ENCODE data around the gene MAPKAP1.

Gene MAPKAP1

GRCh38 chr9:125484350-125485282 lies 222.4 kb downstream of the MAPKAP1 start:
- no peak for DNase-seq (ENCODE audit: low read depth in 2 of 2)

GRCh38 chr9:125483697-125484096 lies 223.3 kb downstream of the MAPKAP1 start:
- DNase-seq (ENCODE audit: low read depth in 2 of 2): no peak

- DNase-seq (ENCODE audit: low read depth in 2 of 2): no peak
Measured at GRCh38 chr9:125479846-125480615, 227.0 kb downstream of the MAPKAP1 start.

GRCh38 chr9:125477089-125477544 lies 229.9 kb downstream of the MAPKAP1 start:
- DNase-seq (ENCODE audit: low read depth in 2 of 2): no peak

GRCh38 chr9:125476645-125477044 lies 230.4 kb downstream of the MAPKAP1 start:
- DNase-seq (ENCODE audit: low read depth in 2 of 2): no peak

- DNase-seq (ENCODE audit: low read depth in 2 of 2): no peak
Measured at GRCh38 chr9:125475385-125475784, 231.6 kb downstream of the MAPKAP1 start.

- no peak for DNase-seq (ENCODE audit: low read depth in 2 of 2)
Measured at GRCh38 chr9:125472926-125473701, 233.9 kb downstream of the MAPKAP1 start.

GRCh38 chr9:125472562-125472925 lies 234.5 kb downstream of the MAPKAP1 start:
- DNase-seq (ENCODE audit: low read depth in 2 of 2): no peak

GRCh38 chr9:125470767-125471580 lies 236.0 kb downstream of the MAPKAP1 start:
- DNase-seq (ENCODE audit: low read depth in 2 of 2): no peak

GRCh38 chr9:125470189-125470588 lies 236.8 kb downstream of the MAPKAP1 start:
- no peak for DNase-seq (ENCODE audit: low read depth in 2 of 2)

- DNase-seq (ENCODE audit: low read depth in 2 of 2): no peak
Measured at GRCh38 chr9:125468646-125469045, 238.4 kb downstream of the MAPKAP1 start.

- no peak for DNase-seq (ENCODE audit: low read depth in 2 of 2)
Measured at GRCh38 chr9:125467116-125467740, 239.8 kb downstream of the MAPKAP1 start.

GRCh38 chr9:125466411-125466810 lies 240.6 kb downstream of the MAPKAP1 start:
- no peak for DNase-seq (ENCODE audit: low read depth in 2 of 2)

GRCh38 chr9:125464591-125465385 lies 242.2 kb downstream of the MAPKAP1 start:
- no peak for DNase-seq (ENCODE audit: low read depth in 2 of 2)

- DNase-seq (ENCODE audit: low read depth in 2 of 2): no peak
Measured at GRCh38 chr9:125463926-125464325, 243.1 kb downstream of the MAPKAP1 start.

GRCh38 chr9:125462861-125463291 lies 244.1 kb downstream of the MAPKAP1 start:
- no peak for DNase-seq (ENCODE audit: low read depth in 2 of 2)

- DNase-seq (ENCODE audit: low read depth in 2 of 2): no peak
Measured at GRCh38 chr9:125461636-125462190, 245.3 kb downstream of the MAPKAP1 start.

- no peak for DNase-seq (ENCODE audit: low read depth in 2 of 2)
Measured at GRCh38 chr9:125460883-125461635, 245.9 kb downstream of the MAPKAP1 start.

- DNase-seq (ENCODE audit: low read depth in 2 of 2): no peak
Measured at GRCh38 chr9:125460346-125460745, 246.7 kb downstream of the MAPKAP1 start.

All from stimulated activated CD4-positive, alpha-beta T cell treated with anti-CD3 and anti-CD28 coated beads, Interleukin-1b, Interleukin-23, amount 100 ng/mL, for 4 hours (primary cell).